Activated CD4-positive, alpha-beta T cell treated with anti-CD3 and anti-CD28 coated beads for 48 hours (primary cell): ENCODE measurements around the gene UBR4.
"Not testable (repeated sequence)": the region's sequence is repeated elsewhere in the genome, so short reads cannot be mapped to it uniquely, and the experiment has no call there.

Source experiments
- DNase-seq: peaks from one replicate; pipeline ENCODE4 v3.0.0-alpha.2; 2020

UBR4 gene

GRCh38 chr1:19209990-19210771, at the start of gene UBR4:
UBR4 (minus strand) TSS chr1:19210266; CDS start chr1:19210248, 18 bp downstream.
- peak; percentile 98 for DNase-seq

- no peak for DNase-seq
These were observed 48.3 kb upstream of the UBR4 start for GRCh38 chr1:19258353-19258752.

- peak; percentile 49 for DNase-seq
These were observed 47.3 kb upstream of the UBR4 start for GRCh38 chr1:19257178-19257914.

- DNase-seq, result not testable (repeated sequence)
These were observed 46.2 kb upstream of the UBR4 start for GRCh38 chr1:19256301-19256700.

- no peak for DNase-seq
These were observed 45.2 kb upstream of the UBR4 start for GRCh38 chr1:19255288-19255687.

GRCh38 chr1:19254416-19254815, 44.4 kb upstream of the UBR4 start:
- no peak for DNase-seq

- peak; percentile 95 for DNase-seq
These were observed 41.5 kb upstream of the UBR4 start, which contains the start of the genes EMC1 and MRTO4 for GRCh38 chr1:19251305-19252196. EMC1 (minus strand) TSS chr1:19251524; CDS start chr1:19251509, 15 bp downstream. MRTO4 (plus strand) TSS chr1:19251805; CDS start chr1:19251836, 31 bp downstream.

GRCh38 chr1:19250629-19251304, 40.7 kb upstream of the UBR4 start:
- DNase-seq, result peak; percentile 36

- peak; percentile 81 for DNase-seq
These were observed 30.8 kb upstream of the UBR4 start for GRCh38 chr1:19240673-19241538.

- DNase-seq, result no peak
These were observed 29.8 kb upstream of the UBR4 start for GRCh38 chr1:19239876-19240275.

GRCh38 chr1:19234224-19234623, 24.2 kb upstream of the UBR4 start:
- DNase-seq, result no peak

- DNase-seq, result no peak
These were observed 22.4 kb upstream of the UBR4 start for GRCh38 chr1:19232524-19232846.

- not testable (repeated sequence) for DNase-seq
These were observed 21.9 kb upstream of the UBR4 start for GRCh38 chr1:19231736-19232523.

GRCh38 chr1:19229828-19230325, 19.8 kb upstream of the UBR4 start:
- no peak for DNase-seq

- no peak for DNase-seq
These were observed 19.2 kb upstream of the UBR4 start for GRCh38 chr1:19229229-19229628.

- no peak for DNase-seq
These were observed 13.1 kb upstream of the UBR4 start for GRCh38 chr1:19222979-19223824.

- DNase-seq, result no peak
These were observed 12.5 kb upstream of the UBR4 start for GRCh38 chr1:19222573-19222972.

GRCh38 chr1:19220991-19221390, 10.9 kb upstream of the UBR4 start:
- DNase-seq, result no peak

GRCh38 chr1:19220080-19220846, 10.2 kb upstream of the UBR4 start:
- DNase-seq, result no peak
